GM12892 (cell line): ENCODE measurements around the gene SHC3.

ENCODE experiments used
- POLR2A ChIP-seq: IDR thresholded peaks from 2 replicates; pipeline ENCODE4 v1.6.1; 2011; ENCODE audit warnings: low read depth, low read length, control low read depth
- POLR2AphosphoS5 ChIP-seq: IDR thresholded peaks from 2 replicates; pipeline ENCODE4 v1.6.1; 2011; ENCODE audit warnings: low read depth, low read length, control low read depth
- TAF1 ChIP-seq: IDR thresholded peaks from 2 replicates; pipeline ENCODE4 v1.6.1; 2011; ENCODE audit warnings: low read depth, mild to moderate bottlenecking, control low read depth, low read length, borderline replicate concordance

DNA sequence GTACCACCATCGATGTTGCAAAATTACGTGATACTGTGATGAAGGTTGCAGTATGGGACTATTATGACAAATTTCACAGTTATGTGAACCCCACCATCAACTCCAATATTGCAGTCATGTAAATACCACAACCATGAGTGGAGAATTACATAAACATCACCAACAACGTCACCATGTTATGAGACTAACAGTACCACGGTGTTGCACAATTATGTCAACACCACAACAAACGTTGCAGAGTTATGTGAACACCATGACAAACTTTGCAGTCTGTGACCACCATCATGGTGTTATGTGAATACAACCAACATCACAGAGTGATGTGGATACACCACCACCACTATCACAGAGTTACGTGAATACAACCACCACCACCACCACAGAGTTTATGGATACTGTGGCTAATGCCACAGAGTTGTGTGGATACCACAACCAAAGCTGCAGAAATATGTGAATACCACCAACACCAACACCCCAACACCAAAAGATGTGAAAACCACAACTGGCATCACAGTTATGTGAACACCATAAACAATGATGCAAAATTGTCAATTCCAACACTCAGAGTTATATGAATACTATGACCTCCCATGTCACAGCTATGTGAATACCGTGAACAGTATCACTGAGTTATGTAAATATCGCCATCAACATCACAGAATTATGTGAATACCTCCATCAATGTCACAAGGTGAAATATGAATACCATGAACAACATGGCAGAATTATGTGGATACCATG lies 62.4 kb downstream of the SHC3 start:
- no peak for TF ChIP-seq POLR2A
- TF ChIP-seq POLR2AphosphoS5: no peak
- TF ChIP-seq TAF1: no peak
